ENCODE data around the gene CEACAM6. TPM values are rescaled to one million over a fixed set of nuclear protein-coding genes. Genes with fewer than 3 reads are reported as not detected.

Gene CEACAM6
- total and polyA plus RNA-seq, 2 of the 13 experiments (the other 11 are each of a cell fraction or from before 2014, with no cell fraction given): not detected

GRCh38 chr19:41707871-41708371 lies 47.4 kb upstream of the CEACAM6 start:
- Histone ChIP-seq H3K36me3 (replicated peaks in 1 of 2; ENCODE audit: control insufficient read depth in 1 of 2, insufficient read depth in 2 of 2, low read length in 2 of 2) (no peaks in the 10 kb centered on the region), H3K27ac (ENCODE audit: extremely low read length, insufficient read depth, low read length) (no peak overlapping the region), H3K9ac (ENCODE audit: insufficient read depth, low read depth, low read length) (no peak overlapping the region), H4K20me1 (ENCODE audit: insufficient read depth, low read length) (no peaks in the 10 kb centered on the region), H2AFZ (ENCODE audit: low read length) (no peak overlapping the region), H3K79me2 (ENCODE audit: insufficient read depth, low read length) (no peaks in the 10 kb centered on the region), H3K4me1 (ENCODE audit: insufficient read depth, low read length) (0 out of 2 replicates have a peak, but pooled peaks cover 5% of the 10 kb centered on the region), H3K27me3 (ENCODE audit: control insufficient read depth in 1 of 2, insufficient read depth in 2 of 2, low read length in 2 of 2) (peaks cover 0 to 24% of the 10 kb centered on the region in 2 experiments; a peak in 3 of 5 replicates), H3K4me2 (ENCODE audit: low read depth, low read length) (no peak overlapping the region), H3K9me3 (ENCODE audit: low read length) (no peaks in the 10 kb centered on the region), H3K4me3 (replicated peaks in 1 of 3; ENCODE audit: insufficient read depth in 1 of 3, low read depth in 2 of 3, low read length in 3 of 3) (no peak overlapping the region)
- no peak for FAIRE-seq
- no peak for ATAC-seq
- BruUV-seq (replicated peaks): no TSS peak
- DNase-seq (ENCODE audit: low spot score): no peak
- ChIA-PET CTCF (ENCODE audit: low intra/inter-chr PET ratio, low total read pairs) (interaction anchor here (1.2 kb wide), 1 partner anchor 14 kb away, joined by 3 read pairs; no protein-coding TSS in a partner anchor), POLR2A (no interaction called here)
- TF ChIP-seq ZNF543 (CRISPR knock-in tag; IDR thresholded peaks at IDR 0.05) (no peak), ZNF790 (CRISPR knock-in tag; IDR thresholded peaks at IDR 0.05; ENCODE audit: borderline replicate concordance) (no peak), ZSCAN12 (CRISPR knock-in tag; IDR thresholded peaks at IDR 0.05) (no peak), ZNF331 (CRISPR knock-in tag; IDR thresholded peaks at IDR 0.05) (no peak), RFX5 (IDR thresholded peaks at IDR 0.05; ENCODE audit: low read depth, low read length) (no peak)
- in situ Hi-C loops (cut with HindIII; ENCODE audit: extremely low pct_ligation_motif_present, low pct_unique_long_range_greater_than_20kb): no loop called here
- 12% methylated on average over 4 of the region's 5 CpGs for WGBS (ENCODE audit: low lambda C conversion rate)
- intact Hi-C loops (cut with micrococcal nuclease; ENCODE audit: unreplicated experiment): loop anchor here (2.0 kb wide), 1 partner anchor 39 kb away; no protein-coding TSS in a partner anchor

DNA sequence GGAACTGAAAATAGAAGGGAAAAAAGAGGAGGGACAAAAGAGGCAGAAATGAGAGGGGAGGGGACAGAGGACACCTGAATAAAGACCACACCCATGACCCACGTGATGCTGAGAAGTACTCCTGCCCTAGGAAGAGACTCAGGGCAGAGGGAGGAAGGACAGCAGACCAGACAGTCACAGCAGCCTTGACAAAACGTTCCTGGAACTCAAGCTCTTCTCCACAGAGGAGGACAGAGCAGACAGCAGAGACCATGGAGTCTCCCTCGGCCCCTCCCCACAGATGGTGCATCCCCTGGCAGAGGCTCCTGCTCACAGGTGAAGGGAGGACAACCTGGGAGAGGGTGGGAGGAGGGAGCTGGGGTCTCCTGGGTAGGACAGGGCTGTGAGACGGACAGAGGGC lies 46.8 kb upstream of the CEACAM6 start, which contains the start of gene CEACAM5:
TSS of gene CEACAM5 (plus strand) at position 146 of the 400 bp plus-strand sequence. CDS start at position 252, 106 bp downstream.
- H3K4me3 ChIP-seq (replicated peaks in 1 of 3; ENCODE audit: insufficient read depth in 1 of 3, low read depth in 2 of 3, low read length in 3 of 3): no peak within 1 kb of the TSS
- no peaks in the 10 kb centered on the region for H3K79me2 ChIP-seq (ENCODE audit: insufficient read depth, low read length)
- no peak within 1 kb of the TSS for H3K9ac ChIP-seq (ENCODE audit: insufficient read depth, low read depth, low read length)
- FAIRE-seq (no peak), ATAC-seq (no peak), DNase-seq (ENCODE audit: low spot score) (no peak)
- WGBS (ENCODE audit: low lambda C conversion rate): 0% methylated on average over 2 of the region's 4 CpGs
- no peaks in the 10 kb centered on the region for H3K36me3 ChIP-seq (replicated peaks in 1 of 2; ENCODE audit: control insufficient read depth in 1 of 2, insufficient read depth in 2 of 2, low read length in 2 of 2)
- H4K20me1 ChIP-seq (ENCODE audit: insufficient read depth, low read length): no peaks in the 10 kb centered on the region
- H3K27ac ChIP-seq (ENCODE audit: extremely low read length, insufficient read depth, low read length): no peak within 1 kb of the TSS
- H3K4me2 ChIP-seq (ENCODE audit: low read depth, low read length): no peak within 1 kb of the TSS
- H2AFZ ChIP-seq (ENCODE audit: low read length): no peak within 1 kb of the TSS
- no TSS peak for BruUV-seq (replicated peaks)
- H3K27me3 ChIP-seq (ENCODE audit: control insufficient read depth in 1 of 2, insufficient read depth in 2 of 2, low read length in 2 of 2): peaks cover 0 to 25% of the 10 kb centered on the region in 2 experiments; a peak in 3 of 5 replicates
- CTCF ChIA-PET (ENCODE audit: low intra/inter-chr PET ratio, low total read pairs): no interaction called here
- intact Hi-C loops (cut with micrococcal nuclease; ENCODE audit: unreplicated experiment) (no loop called here), in situ Hi-C loops (cut with HindIII; ENCODE audit: extremely low pct_ligation_motif_present, low pct_unique_long_range_greater_than_20kb) (no loop called here)
- 0 out of 2 replicates have a peak, but pooled peaks cover 5% of the 10 kb centered on the region for H3K4me1 ChIP-seq (ENCODE audit: insufficient read depth, low read length)
- POLR2A ChIA-PET: no interaction called here
- H3K9me3 ChIP-seq (ENCODE audit: low read length): no peaks in the 10 kb centered on the region
- TF ChIP-seq ATF6 (CRISPR knock-in tag; conservative IDR thresholded peaks at IDR 0.05): no peak
- TF ChIP-seq NCOA5 (CRISPR knock-in tag; IDR thresholded peaks at IDR 0.05): no peak
- TF ChIP-seq HMGA1 (CRISPR knock-in tag; conservative IDR thresholded peaks at IDR 0.05): no peak
- no peak for TF ChIP-seq HNF1B (CRISPR knock-in tag; IDR thresholded peaks at IDR 0.05)
- TF ChIP-seq, protein P1, sequence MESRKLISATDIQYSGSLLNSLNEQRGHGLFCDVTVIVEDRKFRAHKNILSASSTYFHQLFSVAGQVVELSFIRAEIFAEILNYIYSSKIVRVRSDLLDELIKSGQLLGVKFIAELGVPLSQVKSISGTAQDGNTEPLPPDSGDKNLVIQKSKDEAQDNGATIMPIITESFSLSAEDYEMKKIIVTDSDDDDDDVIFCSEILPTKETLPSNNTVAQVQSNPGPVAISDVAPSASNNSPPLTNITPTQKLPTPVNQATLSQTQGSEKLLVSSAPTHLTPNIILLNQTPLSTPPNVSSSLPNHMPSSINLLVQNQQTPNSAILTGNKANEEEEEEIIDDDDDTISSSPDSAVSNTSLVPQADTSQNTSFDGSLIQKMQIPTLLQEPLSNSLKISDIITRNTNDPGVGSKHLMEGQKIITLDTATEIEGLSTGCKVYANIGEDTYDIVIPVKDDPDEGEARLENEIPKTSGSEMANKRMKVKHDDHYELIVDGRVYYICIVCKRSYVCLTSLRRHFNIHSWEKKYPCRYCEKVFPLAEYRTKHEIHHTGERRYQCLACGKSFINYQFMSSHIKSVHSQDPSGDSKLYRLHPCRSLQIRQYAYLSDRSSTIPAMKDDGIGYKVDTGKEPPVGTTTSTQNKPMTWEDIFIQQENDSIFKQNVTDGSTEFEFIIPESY (CRISPR knock-in tag; IDR thresholded peaks at IDR 0.05): no peak
- TF ChIP-seq ZNF672 (CRISPR knock-in tag; IDR thresholded peaks at IDR 0.05): no peak
- TF ChIP-seq, protein P2, sequence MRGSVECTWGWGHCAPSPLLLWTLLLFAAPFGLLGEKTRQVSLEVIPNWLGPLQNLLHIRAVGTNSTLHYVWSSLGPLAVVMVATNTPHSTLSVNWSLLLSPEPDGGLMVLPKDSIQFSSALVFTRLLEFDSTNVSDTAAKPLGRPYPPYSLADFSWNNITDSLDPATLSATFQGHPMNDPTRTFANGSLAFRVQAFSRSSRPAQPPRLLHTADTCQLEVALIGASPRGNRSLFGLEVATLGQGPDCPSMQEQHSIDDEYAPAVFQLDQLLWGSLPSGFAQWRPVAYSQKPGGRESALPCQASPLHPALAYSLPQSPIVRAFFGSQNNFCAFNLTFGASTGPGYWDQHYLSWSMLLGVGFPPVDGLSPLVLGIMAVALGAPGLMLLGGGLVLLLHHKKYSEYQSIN (CRISPR knock-in tag; IDR thresholded peaks at IDR 0.05; ENCODE audit: borderline replicate concordance): no peak
